Muscle of arm (tissue), 14 donors: ENCODE results near the gene INVS. TPM values are rescaled to one million over a fixed set of nuclear protein-coding genes. Genes with fewer than 3 reads are reported as not detected.
"Not testable (repeated sequence)": the region's sequence is repeated elsewhere in the genome, so short reads cannot be mapped to it uniquely, and the experiment has no call there.

ENCODE experiments used
- DNase-seq: peaks from one replicate; pipeline ENCODE4 v3.0.0-alpha.2; 2013
- long read RNA-seq, 11 donors: transcript quantifications; one replicate each; lab custom pipeline, GENCODE V29; 2026
- polyA plus RNA-seq, 12 donors: library from polyadenylated mRNA; unstranded; fragments of 120-200 nt; gene quantifications; one replicate each; pipeline ENCODE4 v1.2.1, GENCODE V29; 2013; ENCODE audit not compliant: insufficient read length in 12 of 12

The INVS gene
- 10 to 100 TPM in 10 of 12 donors, 1 to 10 TPM in 1, not detected in 1; 9.4 to 19.2 (median 14.3) TPM for polyA plus RNA-seq
- long read RNA-seq, donor 1: 0 reads
- long read RNA-seq, donor 2: 0 reads
- long read RNA-seq, donor 3: 0 reads
- long read RNA-seq, donor 4: 0 reads
- long read RNA-seq, donor 5: 0 reads
- long read RNA-seq, donor 6: 0 reads
- long read RNA-seq, donor 7: 0 reads
- long read RNA-seq, donor 8: 0 reads
- long read RNA-seq, donor 9, partial matches to known transcripts: 0 of 10 reads
- long read RNA-seq, donor 9, other reads (novel, unspliced or antisense): 9 of 10 reads
- long read RNA-seq, donor 10, partial matches to known transcripts: 22 of 22 reads
- long read RNA-seq, donor 10, other reads (novel, unspliced or antisense): 0 of 22 reads
- long read RNA-seq, donor 11, partial matches to known transcripts: 18 of 18 reads
- long read RNA-seq, donor 11, other reads (novel, unspliced or antisense): 0 of 18 reads

GRCh38 chr9:100098887-100099721 lies at the start of gene INVS, which contains the start of gene ERP44:
Gene INVS (plus strand): TSS chr9:100099243. CDS start chr9:100104522, 5,279 bp downstream.
Gene ERP44 (minus strand): TSS chr9:100099000. CDS start chr9:100098840, 160 bp downstream.
- peak; percentile 99 for DNase-seq

- DNase-seq: no peak
Observed at GRCh38 chr9:100049551-100049950, 49.5 kb upstream of the INVS start.

GRCh38 chr9:100052375-100052774 lies 46.7 kb upstream of the INVS start:
- DNase-seq: no peak

- no peak for DNase-seq
Observed at GRCh38 chr9:100056561-100056960, 42.5 kb upstream of the INVS start.

GRCh38 chr9:100057624-100058023 lies 41.4 kb upstream of the INVS start:
- DNase-seq: no peak

GRCh38 chr9:100058699-100059579 lies 40.1 kb upstream of the INVS start:
- no peak for DNase-seq

GRCh38 chr9:100062683-100063082 lies 36.4 kb upstream of the INVS start:
- not testable (repeated sequence) for DNase-seq

GRCh38 chr9:100063185-100063584 lies 35.9 kb upstream of the INVS start:
- DNase-seq: no peak

GRCh38 chr9:100064872-100065581 lies 34.0 kb upstream of the INVS start:
- DNase-seq: no peak

- no peak for DNase-seq
Observed at GRCh38 chr9:100066539-100066938, 32.5 kb upstream of the INVS start.

- DNase-seq: not testable (repeated sequence)
Observed at GRCh38 chr9:100067990-100068389, 31.1 kb upstream of the INVS start.

- not testable (repeated sequence) for DNase-seq
Observed at GRCh38 chr9:100069068-100069467, 30.0 kb upstream of the INVS start.

GRCh38 chr9:100070104-100071041 lies 28.7 kb upstream of the INVS start:
- no peak for DNase-seq

GRCh38 chr9:100071271-100071670 lies 27.8 kb upstream of the INVS start:
- peak; percentile 52 for DNase-seq

- no peak for DNase-seq
Observed at GRCh38 chr9:100072805-100073204, 26.2 kb upstream of the INVS start.

GRCh38 chr9:100074093-100074492 lies 24.9 kb upstream of the INVS start:
- DNase-seq: no peak

- no peak for DNase-seq
Observed at GRCh38 chr9:100074989-100075388, 24.1 kb upstream of the INVS start.

- not testable (repeated sequence) for DNase-seq
Observed at GRCh38 chr9:100076256-100076655, 22.8 kb upstream of the INVS start.

GRCh38 chr9:100082782-100083181 lies 16.3 kb upstream of the INVS start:
- DNase-seq: no peak
